OCI-LY1 (cell line): ENCODE results near the gene TP53AIP1.

Source experiments
- H2AFZ ChIP-seq: fragments of 200-600 bp; sonication (generic), shearing (Covaris generic); 2 replicates; pipeline ENCODE4 v1.6.0; 2014; ENCODE audit warnings: antibody characterized with exemption, mild to moderate bottlenecking, low read length
- H3F3A ChIP-seq: fragments of 200-600 bp; sonication (generic), shearing (Covaris generic); 2 replicates; pipeline ENCODE4 v1.6.0; 2014; ENCODE audit warnings: mild to moderate bottlenecking, antibody characterized with exemption, low read length, moderate library complexity; ENCODE audit not compliant: insufficient read depth
- H3K27ac ChIP-seq: fragments of 200-600 bp; sonication (generic); 2 replicates; pipeline ENCODE4 v1.5.1; 2014; ENCODE audit warnings: low read length, mixed run types, mild to moderate bottlenecking, low read depth; ENCODE audit not compliant: poor library complexity, severe bottlenecking
- H3K27me3 ChIP-seq: fragments of 200-600 bp; sonication (generic); 2 replicates; pipeline ENCODE4 v1.6.0; 2014; ENCODE audit warnings: antibody characterized with exemption, mild to moderate bottlenecking, low read length, moderate library complexity; ENCODE audit not compliant: insufficient read depth
- H3K36me3 ChIP-seq: fragments of 200-600 bp; sonication (generic); 2 replicates; pipeline ENCODE4 v1.6.1; 2014; ENCODE audit warnings: mild to moderate bottlenecking, antibody characterized with exemption, low read length, moderate library complexity, mixed read lengths; ENCODE audit not compliant: insufficient read depth
- H3K4me1 ChIP-seq: fragments of 200-600 bp; sonication (generic); 2 replicates; pipeline ENCODE4 v1.5.1; 2014; ENCODE audit warnings: mild to moderate bottlenecking, low read length, moderate library complexity; ENCODE audit not compliant: insufficient read depth, severe bottlenecking
- H3K4me2 ChIP-seq: fragments of 200-600 bp; sonication (generic), shearing (Covaris generic); 2 replicates; pipeline ENCODE4 v1.6.1; 2014; ENCODE audit warnings: low read length
- H3K4me3 ChIP-seq: fragments of 200-600 bp; sonication (generic); 2 replicates; pipeline ENCODE4 v1.5.1; 2014; ENCODE audit warnings: low read length, low read depth, mild to moderate bottlenecking, mixed read lengths; ENCODE audit not compliant: poor library complexity, severe bottlenecking
- H3K79me2 ChIP-seq: fragments of 200-600 bp; shearing (Covaris generic); 2 replicates; pipeline ENCODE4 v1.6.1; 2016; ENCODE audit warnings: mixed run types, low read length, mixed read lengths; ENCODE audit not compliant: insufficient read depth
- H3K9ac ChIP-seq: fragments of 200-600 bp; sonication (generic), shearing (Covaris generic); 2 replicates; pipeline ENCODE4 v1.6.1; 2014; ENCODE audit warnings: mild to moderate bottlenecking, low read length, mixed read lengths
- H3K9me2 ChIP-seq: fragments of 200-600 bp; sonication (generic), shearing (Covaris generic); 2 replicates; pipeline ENCODE4 v1.6.1; 2014; ENCODE audit warnings: low read depth, mild to moderate bottlenecking, low read length, mixed read lengths
- H3K9me3 ChIP-seq: fragments of 200-600 bp; shearing (Covaris generic); 2 replicates; pipeline ENCODE4 v1.6.1; 2014; ENCODE audit warnings: low read length, mixed read lengths
- H4K20me1 ChIP-seq: fragments of 200-600 bp; sonication (generic), shearing (Covaris generic); 2 replicates; pipeline ENCODE4 v1.6.0; 2016; ENCODE audit warnings: mild to moderate bottlenecking, low read length; ENCODE audit not compliant: insufficient read depth
- CTCF ChIP-seq: fragments of 200-600 bp; sonication (generic), shearing (Covaris generic); IDR thresholded peaks from 2 replicates; pipeline ENCODE4 v1.5.1; 2017; ENCODE audit warnings: mild to moderate bottlenecking, antibody characterized with exemption, low read length, moderate library complexity, mixed read lengths
- EZH2 ChIP-seq: fragments of 200-600 bp; sonication (generic), shearing (Covaris generic); IDR thresholded peaks from 2 replicates; pipeline ENCODE4 v1.8.0; 2017; ENCODE audit warnings: borderline replicate concordance, mixed run types, mild to moderate bottlenecking, antibody characterized with exemption, low read length, moderate library complexity, mixed read lengths

The TP53AIP1 gene

GRCh38 chr11:128890543-128891368 lies 51.9 kb downstream of the TP53AIP1 start, which contains the start of gene KCNJ5:
Gene KCNJ5 (plus strand): TSS chr11:128891356. CDS start chr11:128911274, 19,918 bp downstream.
- no peaks in the 10 kb centered on the region for H3K27me3 ChIP-seq
- no peaks in the 10 kb centered on the region for H3K79me2 ChIP-seq
- H3F3A ChIP-seq = no peaks in the 10 kb centered on the region
- H2AFZ ChIP-seq = no peak within 1 kb of the TSS
- H3K36me3 ChIP-seq = no peaks in the 10 kb centered on the region
- no peaks in the 10 kb centered on the region for H4K20me1 ChIP-seq
- no peaks in the 10 kb centered on the region for H3K9me3 ChIP-seq
- no peak within 1 kb of the TSS for H3K4me2 ChIP-seq
- H3K9me2 ChIP-seq = no peaks in the 10 kb centered on the region
- TF ChIP-seq CTCF (no peak), EZH2 (no peak)
- H3K4me1 ChIP-seq = no peaks in the 10 kb centered on the region
- H3K9ac ChIP-seq = no peak within 1 kb of the TSS
- H3K27ac ChIP-seq = no peak within 1 kb of the TSS
- H3K4me3 ChIP-seq = no peak within 1 kb of the TSS

DNA sequence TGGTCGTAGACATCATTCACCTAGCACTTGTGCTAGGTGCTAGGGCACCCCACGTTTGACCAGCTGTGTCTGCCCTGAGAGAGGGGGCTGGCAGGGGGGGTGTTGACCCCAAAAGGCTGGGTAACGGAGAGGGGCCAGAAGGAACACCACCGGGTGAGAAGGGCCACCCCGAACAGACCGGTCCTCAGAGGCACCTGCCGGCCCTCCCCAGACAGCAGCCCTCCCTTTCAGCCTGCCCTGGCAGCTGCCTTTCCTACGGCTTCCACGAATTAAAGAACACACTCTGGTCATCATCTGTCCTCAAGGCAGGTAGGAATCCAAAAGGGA lies 52.5 kb downstream of the TP53AIP1 start:
- Histone ChIP-seq H3K79me2 (no peaks in the 10 kb centered on the region), H2AFZ (no peak overlapping the region), H3K27me3 (no peaks in the 10 kb centered on the region), H3K9me2 (no peaks in the 10 kb centered on the region), H3K9ac (no peak overlapping the region), H3K27ac (no peak overlapping the region), H3K4me3 (no peak overlapping the region), H4K20me1 (no peaks in the 10 kb centered on the region), H3K9me3 (no peaks in the 10 kb centered on the region), H3K4me2 (no peak overlapping the region), H3F3A (no peaks in the 10 kb centered on the region), H3K4me1 (no peaks in the 10 kb centered on the region), H3K36me3 (no peaks in the 10 kb centered on the region)
- TF ChIP-seq CTCF = no peak
- no peak for TF ChIP-seq EZH2

DNA sequence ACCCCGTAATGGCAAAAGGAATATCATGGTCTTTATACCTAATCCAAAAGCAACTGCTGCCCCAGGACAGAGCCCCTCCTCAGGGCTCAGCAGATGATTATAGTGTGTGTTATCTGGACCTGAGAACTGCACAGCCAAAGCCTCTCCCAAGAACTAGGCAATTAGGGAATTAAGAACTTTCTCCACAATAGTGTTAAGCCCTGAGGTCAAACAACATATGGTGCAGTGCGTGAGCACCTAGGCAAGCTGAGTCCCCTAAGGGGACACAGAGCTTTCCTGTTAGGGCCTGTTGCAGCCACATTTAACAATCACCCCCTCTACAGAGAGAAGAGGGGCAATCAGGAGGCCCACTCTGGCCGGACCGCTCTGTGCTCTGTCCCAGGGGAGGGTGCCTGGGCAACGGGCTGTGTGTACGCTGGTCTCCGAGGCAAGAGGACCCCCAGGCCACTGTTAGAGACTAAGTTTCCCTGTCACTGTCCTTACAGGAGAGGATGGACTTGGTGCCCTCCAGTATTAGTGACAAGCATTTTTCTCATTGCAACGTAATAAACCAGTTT lies 52.9 kb downstream of the TP53AIP1 start:
- no peaks in the 10 kb centered on the region for H3K36me3 ChIP-seq
- H3K9ac ChIP-seq = no peak overlapping the region
- no peaks in the 10 kb centered on the region for H3K27me3 ChIP-seq
- no peaks in the 10 kb centered on the region for H3K9me2 ChIP-seq
- no peaks in the 10 kb centered on the region for H4K20me1 ChIP-seq
- no peaks in the 10 kb centered on the region for H3K79me2 ChIP-seq
- no peak overlapping the region for H3K4me2 ChIP-seq
- H2AFZ ChIP-seq = no peak overlapping the region
- H3K4me1 ChIP-seq = no peaks in the 10 kb centered on the region
- H3K27ac ChIP-seq = no peak overlapping the region
- H3F3A ChIP-seq = no peaks in the 10 kb centered on the region
- H3K4me3 ChIP-seq = no peak overlapping the region
- no peaks in the 10 kb centered on the region for H3K9me3 ChIP-seq
- TF ChIP-seq EZH2 (no peak), CTCF (no peak)
